Panc1 (cell line): ENCODE data around the gene LSM4. TPM values are rescaled to one million over a fixed set of nuclear protein-coding genes. Genes with fewer than 3 reads are reported as not detected.

ENCODE experiments used
- ATAC-seq: fragments of 200-7000 bp; cut with Tn5 transposase; 2 replicates; pipeline ENCODE4 v1.9.1; 2020; ENCODE audit warnings: mild to moderate bottlenecking, moderate library complexity
- BruUV-seq: library from RNA; stranded (reverse); fragments of 400-500 nt; replicated peaks from 2 replicates; lab custom pipeline; 2021; lab: Mats Ljungman, UMichigan
- CTCF ChIA-PET: fragments of 300-600 bp; sonication (Branson Sonifier 250); formaldehyde crosslinking; loops from one replicate; lab custom pipeline; 2022; ENCODE audit warnings: antibody characterized with exemption; lab: Charles Lee
- POLR2A ChIA-PET: fragments of 300-600 bp; sonication (Branson Sonifier 250); formaldehyde crosslinking; loops from one replicate; lab custom pipeline; 2022; ENCODE audit warnings: antibody characterized with exemption; lab: Charles Lee
- DNase-seq: peaks from one replicate; pipeline ENCODE4 v3.0.0-alpha.2; 2010; ENCODE audit warnings: low read depth, low spot score
- H3K27ac ChIP-seq: 2 replicates; pipeline ENCODE4 v1.5.1; 2011; ENCODE audit warnings: mild to moderate bottlenecking, low read length, inconsistent platforms
- H3K27me3 ChIP-seq: fragments of 200-500 bp; sonication (Bioruptor generic); 2 replicates; pipeline ENCODE4 v1.6.0; 2014; ENCODE audit warnings: low read length, inconsistent platforms; ENCODE audit not compliant: control insufficient read depth, insufficient read depth
- H3K36me3 ChIP-seq: fragments of 200-500 bp; sonication (Bioruptor generic); 2 replicates; pipeline ENCODE4 v1.5.1; 2014; ENCODE audit warnings: inconsistent platforms, mild to moderate bottlenecking, low read length, moderate library complexity; ENCODE audit not compliant: control insufficient read depth, insufficient read depth
- H3K4me1 ChIP-seq: 2 replicates; pipeline ENCODE4 v1.5.1; 2011; ENCODE audit warnings: inconsistent platforms, mild to moderate bottlenecking, low read length, moderate library complexity; ENCODE audit not compliant: control insufficient read depth, insufficient read depth
- H3K4me3 ChIP-seq, 2 experiments: 2 replicates each; pipeline ENCODE4 v1.5.1; 2011 to 2012; ENCODE audit warnings: low read depth in 2 of 2, low read length in 2 of 2, mild to moderate bottlenecking in 2 of 2, inconsistent platforms in 1 of 2, moderate library complexity in 1 of 2
- H3K9me3 ChIP-seq: fragments of 200-500 bp; sonication (Bioruptor generic); 2 replicates; pipeline ENCODE4 v1.5.1; 2014; ENCODE audit warnings: low read depth, mild to moderate bottlenecking, inconsistent platforms, low read length, moderate library complexity; ENCODE audit not compliant: control insufficient read depth, insufficient read depth
- POLR2AphosphoS5 ChIP-seq: IDR thresholded peaks from 2 replicates; pipeline ENCODE4 v1.6.1; 2012; ENCODE audit warnings: mild to moderate bottlenecking, low read depth, low read length, moderate library complexity
- REST ChIP-seq, 2 experiments: IDR thresholded peaks; 2 replicates each; pipeline ENCODE4 v1.6.1; 2011 to 2012; ENCODE audit warnings: low read depth in 2 of 2, control low read depth in 1 of 2, low read length in 1 of 2, mild to moderate bottlenecking in 1 of 2, moderate library complexity in 1 of 2; ENCODE audit not compliant: insufficient read depth in 1 of 2
- SIN3A ChIP-seq: IDR thresholded peaks from 2 replicates; pipeline ENCODE4 v1.6.1; 2012; ENCODE audit warnings: low read depth, mild to moderate bottlenecking, low read length, moderate library complexity, borderline replicate concordance; ENCODE audit not compliant: insufficient read depth
- TCF7L2 ChIP-seq: IDR thresholded peaks from 2 replicates; pipeline ENCODE4 v1.6.1; 2011; ENCODE audit warnings: mild to moderate bottlenecking, low read depth, low read length, inconsistent platforms
- in situ Hi-C: cut with HindIII; loops from 2 replicates; pipeline ENCODE4 v1.10.0; 2016; ENCODE audit warnings: low sequenced_read_pairs, low pct_unique_long_range_greater_than_20kb
- intact Hi-C: fragments of 100-400 bp; cut with micrococcal nuclease; formaldehyde crosslinking; loops from one replicate; pipeline ENCODE4 v1.10.0; 2022; ENCODE audit not compliant: unreplicated experiment
- total RNA-seq: library from RNA; stranded (reverse); gene quantifications from one replicate; pipeline ENCODE4 v1.2.1, GENCODE V29; 2021; ENCODE audit not compliant: unreplicated experiment
- TF ChIP-seq, protein P1 (sequence below): fragments of 450-650 bp; IDR thresholded peaks from 2 replicates; pipeline ENCODE4 v1.5.1; 2017; ENCODE audit warnings: mild to moderate bottlenecking

The LSM4 gene
- total RNA-seq, 1 experiment from 2014 or later = 209 TPM

DNA sequence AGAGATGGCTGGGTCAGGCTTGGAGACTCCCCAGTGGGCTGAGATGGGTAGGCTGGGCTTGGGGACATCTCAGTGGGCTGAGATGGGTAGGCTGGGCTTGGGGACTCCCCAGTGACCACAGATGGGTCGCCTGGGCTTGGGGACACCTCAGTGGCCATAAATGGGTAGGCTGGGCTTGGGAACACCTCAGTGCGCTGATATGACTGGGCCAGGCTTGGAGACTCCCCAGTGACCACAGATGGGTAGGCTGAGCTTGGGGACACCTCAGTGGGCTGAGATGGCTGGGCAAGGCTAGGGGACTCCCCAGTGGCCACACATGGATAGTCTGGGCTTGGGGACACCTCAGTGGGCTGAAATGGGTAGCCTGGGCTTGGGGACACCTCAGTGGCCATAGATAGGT is 61.4 kb downstream of the LSM4 start:
- Histone ChIP-seq H3K9me3 (no peaks in the 10 kb centered on the region), H3K4me1 (no peaks in the 10 kb centered on the region), H3K36me3 (no peaks in the 10 kb centered on the region), H3K27me3 (no peaks in the 10 kb centered on the region), H3K4me3 (no peak overlapping the region), H3K27ac (no peak overlapping the region)
- no peak for ATAC-seq
- ChIA-PET CTCF (no interaction called here), POLR2A (no interaction called here)
- intact Hi-C loops (no loop called here), in situ Hi-C loops (no loop called here)
- TF ChIP-seq, protein P1, sequence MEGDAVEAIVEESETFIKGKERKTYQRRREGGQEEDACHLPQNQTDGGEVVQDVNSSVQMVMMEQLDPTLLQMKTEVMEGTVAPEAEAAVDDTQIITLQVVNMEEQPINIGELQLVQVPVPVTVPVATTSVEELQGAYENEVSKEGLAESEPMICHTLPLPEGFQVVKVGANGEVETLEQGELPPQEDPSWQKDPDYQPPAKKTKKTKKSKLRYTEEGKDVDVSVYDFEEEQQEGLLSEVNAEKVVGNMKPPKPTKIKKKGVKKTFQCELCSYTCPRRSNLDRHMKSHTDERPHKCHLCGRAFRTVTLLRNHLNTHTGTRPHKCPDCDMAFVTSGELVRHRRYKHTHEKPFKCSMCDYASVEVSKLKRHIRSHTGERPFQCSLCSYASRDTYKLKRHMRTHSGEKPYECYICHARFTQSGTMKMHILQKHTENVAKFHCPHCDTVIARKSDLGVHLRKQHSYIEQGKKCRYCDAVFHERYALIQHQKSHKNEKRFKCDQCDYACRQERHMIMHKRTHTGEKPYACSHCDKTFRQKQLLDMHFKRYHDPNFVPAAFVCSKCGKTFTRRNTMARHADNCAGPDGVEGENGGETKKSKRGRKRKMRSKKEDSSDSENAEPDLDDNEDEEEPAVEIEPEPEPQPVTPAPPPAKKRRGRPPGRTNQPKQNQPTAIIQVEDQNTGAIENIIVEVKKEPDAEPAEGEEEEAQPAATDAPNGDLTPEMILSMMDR = no peak
- no peak for TF ChIP-seq POLR2AphosphoS5
- no peak for TF ChIP-seq REST (IDR thresholded peaks at IDR 0.05; ENCODE audit: insufficient read depth in 1 of 2, low read depth in 2 of 2, low read length in 1 of 2)
- no TSS peak for BruUV-seq
- DNase-seq = no peak

- in situ Hi-C loops (no loop called here), intact Hi-C loops (no loop called here)
- Histone ChIP-seq H3K9me3 (no peaks in the 10 kb centered on the region), H3K36me3 (no peaks in the 10 kb centered on the region), H3K27me3 (no peaks in the 10 kb centered on the region), H3K4me3 (no peak overlapping the region), H3K27ac (no peak overlapping the region), H3K4me1 (no peaks in the 10 kb centered on the region)
- ATAC-seq = no peak
- ChIA-PET POLR2A (interaction anchor here (0.6 kb wide), 1 partner anchor 40 kb away, joined by 3 read pairs; no protein-coding TSS in a partner anchor), CTCF (no interaction called here)
- TF ChIP-seq TCF7L2 = no peak
- TF ChIP-seq REST (IDR thresholded peaks at IDR 0.05; ENCODE audit: insufficient read depth in 1 of 2, low read depth in 2 of 2, low read length in 1 of 2) = no peak
- TF ChIP-seq POLR2AphosphoS5 = no peak
- TF ChIP-seq SIN3A = no peak
- TF ChIP-seq, protein P1 = no peak
- BruUV-seq = no TSS peak
- DNase-seq = no peak
Measured at GRCh38 chr19:18259893-18260292, 63.0 kb downstream of the LSM4 start.
